T47D (cell line): ENCODE measurements around the gene USH2A.
"Not testable (repeated sequence)": the region's sequence is repeated elsewhere in the genome, so short reads cannot be mapped to it uniquely, and the experiment has no call there.

ENCODE experiments used
- DNase-seq, 2 experiments: peaks; one replicate each; pipeline versions ENCODE4 v3.0.0 to v3.0.0-alpha.2; 2011 to 2012; ENCODE audit warnings: low read depth in 1 of 2, low spot score in 1 of 2
- JUND ChIP-seq: IDR thresholded peaks from 2 replicates; pipeline ENCODE4 v1.6.1; 2012; ENCODE audit warnings: low read depth
- in situ Hi-C: cut with HindIII; loops from 2 replicates; pipeline ENCODE4 v1.10.0; 2016; ENCODE audit warnings: low sequenced_read_pairs, low pct_unique_long_range_greater_than_20kb

The USH2A gene

GRCh38 chr1:216173376-216173995 lies 249.8 kb downstream of the USH2A start:
- TF ChIP-seq JUND, result no peak
- no peak for DNase-seq

DNA sequence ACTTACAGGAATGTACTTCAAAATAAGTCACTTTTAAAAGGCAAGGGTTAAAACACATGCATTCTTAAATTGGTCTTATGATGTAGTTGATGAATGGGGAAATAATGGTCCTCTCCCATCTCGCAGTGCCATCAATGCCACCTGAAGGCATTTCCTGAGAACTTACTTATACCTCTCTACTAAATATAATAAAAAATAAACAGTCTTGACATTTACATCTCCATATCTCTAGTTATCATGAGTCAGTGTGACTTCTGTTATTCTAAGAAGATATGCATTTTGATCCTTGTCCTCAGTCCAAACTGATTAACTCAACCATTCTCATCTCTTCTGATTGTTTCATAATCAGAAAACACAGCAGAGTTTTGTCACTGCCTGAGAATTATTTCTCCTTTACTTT lies 253.9 kb downstream of the USH2A start:
- no peak for DNase-seq
- no peak for TF ChIP-seq JUND
- in situ Hi-C loops, result no loop called here

More at GRCh38 chr1:216173376-216173995, 249.8 kb downstream of the USH2A start:
- in situ Hi-C loops, result no loop called here

GRCh38 chr1:216168546-216168945 lies 254.7 kb downstream of the USH2A start:
- in situ Hi-C loops, result no loop called here
- no peak for DNase-seq
- TF ChIP-seq JUND, result no peak

GRCh38 chr1:216154063-216154462 lies 269.2 kb downstream of the USH2A start:
- in situ Hi-C loops, result no loop called here
- DNase-seq, result no peak
- TF ChIP-seq JUND, result no peak

GRCh38 chr1:216153130-216153529 lies 270.1 kb downstream of the USH2A start:
- in situ Hi-C loops, result no loop called here
- TF ChIP-seq JUND, result no peak
- no peak for DNase-seq

DNA sequence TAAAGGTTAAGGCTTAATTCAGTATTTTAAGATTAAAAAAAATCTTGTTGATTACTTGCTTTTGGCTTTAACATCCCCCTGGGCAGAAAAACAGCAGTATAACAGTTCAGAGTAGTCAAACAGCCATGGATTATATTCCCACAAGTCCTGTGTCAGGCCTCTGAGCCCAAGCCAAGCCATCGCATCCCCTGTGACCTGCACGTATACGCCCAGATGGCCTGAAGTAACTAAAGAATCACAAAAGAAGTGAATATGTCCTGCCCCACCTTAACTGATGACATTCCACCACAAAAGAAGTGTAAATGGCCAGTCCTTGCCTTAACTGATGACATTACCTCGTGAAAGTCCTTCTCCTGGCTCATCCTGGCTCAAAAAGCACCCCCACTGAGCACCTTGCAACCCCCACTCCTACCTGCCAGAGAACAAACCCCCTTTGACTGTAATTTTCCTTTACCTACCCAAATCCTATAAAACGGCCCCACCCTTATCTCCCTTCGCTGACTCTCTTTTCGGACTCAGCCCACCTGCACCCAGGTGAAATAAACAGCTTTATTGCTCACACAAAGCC lies 277.7 kb downstream of the USH2A start:
- in situ Hi-C loops, DNase-seq: not testable (repeated sequence)

DNA sequence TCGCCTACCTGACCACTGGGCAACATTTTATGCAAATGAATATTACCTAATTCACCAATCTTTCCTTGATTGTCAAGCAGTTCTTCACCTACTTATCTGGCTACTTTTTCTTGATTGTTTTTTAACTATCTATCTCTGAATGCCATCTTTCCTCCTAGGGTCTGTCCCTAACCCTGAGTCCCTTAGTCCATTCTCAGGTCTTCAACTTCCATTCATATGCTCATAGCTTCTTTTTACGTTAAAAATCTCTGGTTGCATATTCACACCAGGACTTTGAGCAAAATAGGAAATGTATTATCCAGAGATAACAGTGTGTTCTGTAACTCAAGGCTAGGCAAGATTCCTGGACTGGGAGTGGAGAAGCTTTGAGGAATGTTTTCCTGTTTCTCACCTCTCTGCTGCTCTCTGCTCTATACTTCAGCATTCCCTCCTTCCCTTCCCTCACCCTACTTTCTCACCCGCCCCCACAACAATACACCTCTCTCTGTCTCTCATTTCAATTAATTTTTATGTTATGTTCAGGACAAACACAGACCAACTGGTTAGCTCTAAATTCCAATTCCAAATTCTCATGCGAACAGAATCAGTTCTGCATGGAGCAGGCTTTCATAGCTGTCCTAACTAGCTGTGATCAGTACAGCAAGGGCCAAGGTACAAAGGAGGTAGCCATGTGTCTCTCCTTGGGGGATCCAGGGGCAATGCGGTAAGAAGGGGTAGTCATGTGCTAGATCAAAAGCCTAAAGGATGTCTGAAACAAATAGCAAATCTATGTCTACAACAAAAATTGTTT lies 278.4 kb downstream of the USH2A start:
- TF ChIP-seq JUND, result no peak
- in situ Hi-C loops, result no loop called here

DNA sequence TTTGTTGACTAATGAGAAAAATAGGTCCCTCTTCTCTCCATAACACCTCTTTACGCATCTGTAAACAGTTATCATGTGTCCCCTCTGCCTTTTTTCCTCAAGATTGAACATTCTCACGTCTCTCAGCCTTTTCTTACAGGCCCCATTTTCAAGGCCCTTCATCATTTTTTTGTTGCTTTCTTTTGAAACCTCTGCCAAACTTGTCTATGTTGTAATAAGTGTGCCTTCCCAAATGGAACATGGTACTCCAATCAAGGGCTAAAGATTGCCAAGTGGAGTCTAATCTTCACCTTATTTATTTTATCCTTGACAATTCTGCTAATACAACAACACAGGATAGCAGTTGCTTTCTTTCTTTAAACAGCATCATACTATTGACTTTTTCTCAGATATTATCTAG lies 280.3 kb downstream of the USH2A start:
- no peak for TF ChIP-seq JUND
- in situ Hi-C loops, result no loop called here
- no peak for DNase-seq

More for the DNA sequence above, 278.4 kb downstream of the USH2A start:
- DNase-seq, result no peak

GRCh38 chr1:216140730-216141524 lies 282.3 kb downstream of the USH2A start:
- DNase-seq, result no peak
- in situ Hi-C loops, result no loop called here
- TF ChIP-seq JUND, result no peak

DNA sequence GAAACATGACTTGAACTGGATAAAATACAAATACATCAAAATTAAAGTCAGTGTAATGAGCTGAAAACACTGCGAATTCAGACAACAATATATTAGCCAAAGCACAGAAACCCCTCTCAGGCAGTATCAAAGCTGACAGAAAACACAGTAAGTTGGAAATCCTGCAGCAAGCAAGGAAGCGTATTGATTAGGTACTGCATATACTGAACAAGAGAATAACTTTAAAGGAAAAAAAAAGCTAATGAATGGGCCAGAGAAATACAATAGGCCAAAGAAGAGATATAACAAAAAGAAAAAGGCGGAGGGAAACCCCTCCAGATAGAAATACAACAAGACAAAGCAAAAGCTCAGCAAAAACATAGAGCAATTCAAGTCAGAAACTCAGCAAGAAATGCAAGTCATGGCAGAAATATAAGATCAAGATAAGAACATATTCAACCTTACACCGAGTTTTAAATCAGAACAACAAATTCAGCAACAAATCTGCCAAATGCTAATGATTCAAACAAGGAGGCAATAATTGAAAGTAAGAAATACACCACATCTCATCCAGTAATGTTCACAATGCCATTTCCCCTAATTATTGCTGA lies 299.0 kb downstream of the USH2A start:
- DNase-seq, result no peak
- TF ChIP-seq JUND, result no peak
- in situ Hi-C loops, result no loop called here

DNA sequence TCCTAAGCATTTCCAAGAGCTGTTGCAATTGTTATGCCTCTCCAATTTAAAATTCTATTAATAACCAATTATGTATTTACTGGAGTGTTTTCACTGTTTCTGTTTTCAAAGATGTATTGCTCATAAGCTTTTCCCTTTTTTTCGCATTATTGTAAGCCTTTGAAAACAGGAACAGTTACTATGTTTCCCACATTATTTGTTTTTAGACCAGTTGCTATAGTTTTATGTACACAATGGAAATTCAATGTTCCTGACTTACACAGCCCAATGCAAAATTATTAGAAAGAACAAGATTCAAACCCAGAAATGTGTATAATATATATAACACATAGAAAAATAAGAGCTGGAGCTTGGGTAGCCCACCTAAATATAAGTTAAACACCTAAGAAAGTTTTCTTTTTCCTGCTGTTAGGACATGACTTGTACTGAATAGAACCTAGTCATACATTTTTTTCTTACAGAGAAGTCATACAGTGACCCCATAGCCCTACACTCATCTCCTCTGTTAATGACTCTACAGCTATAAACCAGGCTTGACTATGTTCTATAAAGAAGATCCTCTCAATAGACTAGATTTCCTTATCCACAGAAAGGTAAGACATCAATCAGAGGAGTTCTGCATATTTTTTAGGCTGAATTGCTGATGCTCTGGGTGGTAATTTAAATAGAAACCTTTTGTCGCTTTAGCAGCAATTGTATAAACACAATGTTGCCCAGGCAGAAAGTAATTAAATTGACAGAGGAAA lies 299.6 kb downstream of the USH2A start:
- no peak for DNase-seq
- in situ Hi-C loops, result no loop called here
- TF ChIP-seq JUND, result no peak

DNA sequence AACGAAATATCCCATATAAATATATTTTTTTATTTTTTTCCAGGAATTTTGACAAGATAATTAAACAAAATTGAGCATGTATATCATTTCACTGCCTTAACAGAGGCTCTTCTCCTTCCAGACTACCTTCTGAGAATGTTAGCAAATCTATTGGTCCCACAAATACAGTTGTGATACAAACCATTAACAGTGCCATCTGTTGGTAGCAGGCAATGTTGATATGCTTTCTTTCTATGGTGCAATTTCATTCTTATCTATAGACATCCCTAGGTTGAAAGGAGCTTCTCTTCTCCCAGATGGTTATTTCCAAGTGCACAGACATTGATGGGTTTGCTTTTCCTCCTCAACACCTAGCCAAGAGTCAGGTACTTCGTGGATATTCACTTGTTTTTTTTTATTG lies 303.6 kb downstream of the USH2A start:
- DNase-seq, result peak in 1 of 2 experiments; percentile 57

More for the DNA sequence above, 303.6 kb downstream of the USH2A start:
- in situ Hi-C loops, result no loop called here
- no peak for TF ChIP-seq JUND
